Measurements from ENCODE around the gene STAG1. TPM values are rescaled to one million over a fixed set of nuclear protein-coding genes. Genes with fewer than 3 reads are reported as not detected.

STAG1 gene
- total and polyA plus RNA-seq, 12 donors = 7.5 to 39.8 (median 24.6) TPM

DNA sequence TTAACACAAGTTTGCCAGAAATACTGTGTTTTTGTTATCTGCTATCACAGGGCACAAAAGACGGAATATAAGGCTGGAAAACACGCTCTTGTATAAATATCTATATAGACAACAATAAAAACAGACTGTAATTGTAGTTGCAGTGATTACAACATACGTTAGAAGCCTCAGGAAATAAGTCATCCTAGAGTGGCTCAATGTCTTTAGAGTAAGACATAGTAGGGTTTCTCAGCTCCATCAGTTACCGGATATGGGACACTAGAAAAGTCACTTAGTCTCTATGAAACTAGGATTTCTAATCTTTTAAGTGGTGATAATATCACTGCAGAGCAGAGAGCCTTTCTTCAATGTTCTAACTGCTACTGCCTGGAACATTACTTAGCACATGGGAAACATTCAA lies 208.8 kb downstream of the STAG1 start:
- no peak for DNase-seq
- intact Hi-C loops (cut with DNase I) = loop anchor here in 1 of 2 donors (10.0 kb wide), 1 partner anchor 211 kb away; the partner anchor contains the start of gene STAG1
- Histone ChIP-seq H3K36me3 (replicated peaks in 1 of 2) (no peaks in the 10 kb centered on the region), H3K4me3 (no peak overlapping the region), H3K27ac (no peak overlapping the region), H3K9me3 (replicated peaks in 1 of 3) (no peaks in the 10 kb centered on the region), H3K4me1 (replicated peaks in 1 of 2) (peaks cover 4% of the 10 kb centered on the region in 2 donors), H3K27me3 (no peaks in the 10 kb centered on the region)
- TF ChIP-seq POLR2A (IDR thresholded peaks at IDR 0.05) = no peak
- TF ChIP-seq, protein P1, sequence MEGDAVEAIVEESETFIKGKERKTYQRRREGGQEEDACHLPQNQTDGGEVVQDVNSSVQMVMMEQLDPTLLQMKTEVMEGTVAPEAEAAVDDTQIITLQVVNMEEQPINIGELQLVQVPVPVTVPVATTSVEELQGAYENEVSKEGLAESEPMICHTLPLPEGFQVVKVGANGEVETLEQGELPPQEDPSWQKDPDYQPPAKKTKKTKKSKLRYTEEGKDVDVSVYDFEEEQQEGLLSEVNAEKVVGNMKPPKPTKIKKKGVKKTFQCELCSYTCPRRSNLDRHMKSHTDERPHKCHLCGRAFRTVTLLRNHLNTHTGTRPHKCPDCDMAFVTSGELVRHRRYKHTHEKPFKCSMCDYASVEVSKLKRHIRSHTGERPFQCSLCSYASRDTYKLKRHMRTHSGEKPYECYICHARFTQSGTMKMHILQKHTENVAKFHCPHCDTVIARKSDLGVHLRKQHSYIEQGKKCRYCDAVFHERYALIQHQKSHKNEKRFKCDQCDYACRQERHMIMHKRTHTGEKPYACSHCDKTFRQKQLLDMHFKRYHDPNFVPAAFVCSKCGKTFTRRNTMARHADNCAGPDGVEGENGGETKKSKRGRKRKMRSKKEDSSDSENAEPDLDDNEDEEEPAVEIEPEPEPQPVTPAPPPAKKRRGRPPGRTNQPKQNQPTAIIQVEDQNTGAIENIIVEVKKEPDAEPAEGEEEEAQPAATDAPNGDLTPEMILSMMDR (IDR thresholded peaks at IDR 0.05) = no peak
- 72 to 83% (median 79%) methylated on average over 4 of the region's 4 CpGs for WGBS, 4 donors

DNA sequence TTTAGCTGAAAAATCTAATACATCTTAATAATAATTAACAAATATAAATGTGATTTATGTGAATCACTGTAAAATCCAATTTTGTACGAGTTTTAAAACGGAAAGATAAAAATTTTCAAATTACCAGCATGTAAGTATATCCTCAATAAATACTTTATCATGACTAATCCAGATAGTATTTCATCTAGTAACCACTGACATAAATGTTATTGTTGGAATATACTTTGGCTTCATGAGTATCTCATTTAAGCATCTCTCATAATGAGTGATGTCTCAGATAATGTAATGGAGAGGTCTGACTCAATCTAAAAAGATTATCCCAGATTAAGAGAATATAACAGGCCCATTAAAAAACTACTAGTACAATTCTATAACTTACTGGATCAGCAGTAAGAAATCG lies 216.3 kb downstream of the STAG1 start:
- DNase-seq = no peak
- Histone ChIP-seq H3K36me3 (replicated peaks in 1 of 2) (no peaks in the 10 kb centered on the region), H3K9me3 (replicated peaks in 1 of 3) (peaks cover 0 to 8% (median 0%) of the 10 kb centered on the region in 3 donors), H3K27ac (no peak overlapping the region), H3K4me3 (no peak overlapping the region), H3K4me1 (replicated peaks in 1 of 2) (no peaks in the 10 kb centered on the region), H3K27me3 (no peaks in the 10 kb centered on the region)
- no peak for TF ChIP-seq POLR2A (IDR thresholded peaks at IDR 0.05)
- TF ChIP-seq, protein P1 (IDR thresholded peaks at IDR 0.05) = no peak
- intact Hi-C loops (cut with DNase I) = no loop called here
- 88 to 97% (median 95%) methylated on average over 3 of the region's 3 CpGs for WGBS, 4 donors

DNA sequence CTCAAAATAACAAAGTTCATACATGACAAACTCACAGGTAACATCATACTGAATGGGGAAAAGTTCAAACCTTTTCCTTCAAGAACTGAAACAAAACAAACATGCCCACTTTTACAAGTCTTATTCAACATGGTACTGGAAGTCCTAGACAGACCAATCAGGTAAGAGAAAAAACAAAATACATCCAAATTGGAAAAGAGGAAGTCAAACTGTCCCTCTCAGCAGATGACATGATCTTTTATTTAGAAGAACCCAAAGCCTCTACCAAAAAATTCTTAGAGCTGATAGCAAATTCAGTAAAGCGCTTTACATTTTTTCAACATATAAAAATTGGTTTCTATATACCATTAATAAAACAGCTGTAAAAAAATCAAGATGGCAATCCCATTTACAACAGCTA lies 219.4 kb downstream of the STAG1 start:
- no peak for DNase-seq
- Histone ChIP-seq H3K27ac (no peak overlapping the region), H3K4me1 (replicated peaks in 1 of 2) (no peaks in the 10 kb centered on the region), H3K4me3 (no peak overlapping the region), H3K9me3 (replicated peaks in 1 of 3) (peaks cover 0 to 8% (median 0%) of the 10 kb centered on the region in 3 donors), H3K27me3 (no peaks in the 10 kb centered on the region), H3K36me3 (replicated peaks in 1 of 2) (no peaks in the 10 kb centered on the region)
- intact Hi-C loops (cut with DNase I) = no loop called here
- TF ChIP-seq, protein P1 (IDR thresholded peaks at IDR 0.05) = no peak
- TF ChIP-seq POLR2A (IDR thresholded peaks at IDR 0.05) = no peak
- 97 to 100% (median 99%) methylated on average over 1 of the region's 1 CpG for WGBS, 4 donors

DNA sequence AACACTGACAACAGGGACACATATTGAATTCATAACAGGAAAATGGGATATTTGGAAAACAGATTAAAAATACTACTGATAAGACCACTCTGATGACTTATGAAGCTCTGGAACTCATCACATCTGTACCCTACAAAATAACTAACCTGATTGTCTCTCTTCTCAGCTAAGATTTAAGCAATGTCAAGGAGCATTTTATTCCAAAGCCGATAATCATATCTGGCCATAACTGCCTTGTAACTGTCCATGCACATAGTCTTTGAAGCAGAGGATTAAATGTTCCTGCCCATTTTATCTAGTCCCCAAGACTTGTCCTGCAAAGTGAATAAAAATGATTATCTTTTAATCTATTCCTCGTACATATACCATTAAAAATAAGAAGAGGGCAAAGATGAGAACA lies 234.1 kb downstream of the STAG1 start:
- no peaks in the 10 kb centered on the region for H3K27me3 ChIP-seq
- peaks cover 14 to 35% of the 10 kb centered on the region in 2 donors for H3K4me1 ChIP-seq (replicated peaks in 1 of 2)
- no peak overlapping the region for H3K4me3 ChIP-seq
- peaks cover 0 to 12% (median 0%) of the 10 kb centered on the region in 3 donors for H3K9me3 ChIP-seq (replicated peaks in 1 of 3)
- intact Hi-C loops (cut with DNase I) = no loop called here
- no peak overlapping the region for H3K27ac ChIP-seq
- 81 to 95% (median 89%) methylated on average over 2 of the region's 2 CpGs for WGBS, 4 donors
- H3K36me3 ChIP-seq (replicated peaks in 1 of 2) = no peaks in the 10 kb centered on the region
- TF ChIP-seq, protein P1 (IDR thresholded peaks at IDR 0.05) = no peak
- no peak for TF ChIP-seq POLR2A (IDR thresholded peaks at IDR 0.05)
- DNase-seq = no peak
